Medulla oblongata (tissue), 1 donor: ENCODE data around the gene FBXL14.
A peak's percentile ranks its signal among the peaks of the same experiment; 100 is the strongest.

ENCODE experiments used
- DNase-seq: peaks from one replicate; pipeline ENCODE4 v3.0.0-alpha.2; 2015; ENCODE audit errors: extremely low spot score

FBXL14 gene, protein sequence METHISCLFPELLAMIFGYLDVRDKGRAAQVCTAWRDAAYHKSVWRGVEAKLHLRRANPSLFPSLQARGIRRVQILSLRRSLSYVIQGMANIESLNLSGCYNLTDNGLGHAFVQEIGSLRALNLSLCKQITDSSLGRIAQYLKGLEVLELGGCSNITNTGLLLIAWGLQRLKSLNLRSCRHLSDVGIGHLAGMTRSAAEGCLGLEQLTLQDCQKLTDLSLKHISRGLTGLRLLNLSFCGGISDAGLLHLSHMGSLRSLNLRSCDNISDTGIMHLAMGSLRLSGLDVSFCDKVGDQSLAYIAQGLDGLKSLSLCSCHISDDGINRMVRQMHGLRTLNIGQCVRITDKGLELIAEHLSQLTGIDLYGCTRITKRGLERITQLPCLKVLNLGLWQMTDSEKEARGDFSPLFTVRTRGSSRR

DNA sequence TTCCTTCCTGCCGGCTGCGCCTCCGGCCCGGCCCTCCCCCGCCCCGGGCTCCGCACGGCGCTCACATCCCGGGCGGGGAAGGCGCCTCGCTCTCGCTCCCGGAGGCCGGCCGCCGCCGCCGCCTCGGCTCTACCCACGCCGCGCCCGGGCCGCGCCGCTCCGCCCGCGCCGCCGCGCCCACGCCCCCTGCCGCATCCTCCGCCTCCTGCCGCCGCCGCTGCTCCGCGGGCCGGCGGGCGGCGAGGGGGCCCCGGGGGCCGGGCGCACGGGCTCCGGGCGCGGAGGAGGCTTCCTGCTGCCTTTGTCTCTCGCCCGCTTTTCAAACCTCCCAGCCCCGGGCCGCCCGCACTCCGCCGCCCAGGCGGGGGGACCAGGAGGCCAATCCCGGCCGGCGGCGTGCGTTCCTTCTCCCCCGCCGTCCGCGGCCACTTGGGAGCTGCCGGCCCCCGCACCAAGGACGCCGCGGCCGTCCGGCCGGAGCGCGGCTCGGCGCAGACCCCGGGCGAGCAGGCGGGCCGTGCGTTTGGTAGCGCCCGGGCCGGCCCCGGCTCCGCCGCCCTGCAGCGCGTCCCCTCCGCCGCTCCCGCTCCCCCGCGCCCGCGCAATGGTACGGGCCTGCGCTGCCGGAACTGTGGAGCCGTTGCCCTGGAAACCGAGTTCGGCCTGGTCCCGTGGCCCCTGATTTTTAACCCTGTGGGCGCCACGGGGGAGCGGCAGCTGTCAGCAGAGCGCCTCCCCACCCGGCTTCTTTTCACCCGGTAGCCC is at the start of gene FBXL14:
FBXL14 (minus strand) TSS at position 321 of the 765 bp plus-strand sequence. CDS start 515 bp downstream, outside the sequence.
- DNase-seq, result peak; percentile 93

DNA sequence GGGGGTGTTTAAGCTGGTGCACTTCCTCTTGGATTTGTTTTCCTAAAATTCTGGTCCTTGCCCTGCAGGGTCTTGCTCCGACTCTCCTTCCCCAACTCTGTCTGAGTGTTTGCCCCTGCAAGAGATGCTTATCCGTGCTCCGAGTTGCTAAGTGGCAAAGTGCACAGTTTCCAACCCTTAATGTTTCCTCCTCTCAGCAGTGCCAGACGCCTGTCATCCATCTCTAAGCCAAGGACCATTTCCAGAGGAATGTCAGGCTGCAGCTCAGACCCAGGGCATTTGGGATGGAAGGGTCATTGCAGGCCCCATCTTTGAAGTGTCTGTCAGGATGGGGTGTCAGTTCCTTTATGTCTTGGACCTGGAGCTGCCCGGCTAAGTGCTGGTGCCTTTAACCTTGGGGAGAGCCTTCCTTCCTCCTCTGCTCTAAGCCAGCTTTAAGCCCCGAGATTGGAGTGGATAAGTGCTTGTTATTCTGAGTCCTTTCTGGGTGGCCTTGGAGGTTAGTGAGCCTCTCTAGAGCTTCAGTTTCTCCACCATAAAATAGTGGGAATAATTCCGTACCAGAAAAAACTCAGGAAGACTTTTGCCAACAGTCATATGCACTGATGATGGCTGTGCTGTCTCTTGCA is 49.6 kb upstream of the FBXL14 start:
- no peak for DNase-seq

DNA sequence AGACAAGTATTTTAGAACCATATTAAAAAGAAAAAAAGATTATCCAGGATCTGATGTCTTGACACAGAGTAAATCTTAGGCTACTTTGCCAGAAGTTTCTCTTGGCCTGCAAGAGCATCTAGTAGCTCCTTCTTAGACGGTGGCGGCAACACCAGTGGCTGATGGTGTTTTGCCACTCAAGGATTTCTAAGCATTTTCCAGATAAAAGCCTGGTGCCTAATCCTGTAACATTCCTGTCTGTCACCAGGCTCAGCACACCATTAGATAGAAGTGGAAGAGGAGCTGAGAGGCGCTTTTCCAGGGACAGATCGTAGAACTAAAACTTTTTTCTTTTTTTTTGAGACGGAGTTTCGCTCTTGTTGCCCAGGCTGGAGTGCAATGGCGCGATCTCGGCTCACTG is 48.7 kb upstream of the FBXL14 start:
- no peak for DNase-seq

DNA sequence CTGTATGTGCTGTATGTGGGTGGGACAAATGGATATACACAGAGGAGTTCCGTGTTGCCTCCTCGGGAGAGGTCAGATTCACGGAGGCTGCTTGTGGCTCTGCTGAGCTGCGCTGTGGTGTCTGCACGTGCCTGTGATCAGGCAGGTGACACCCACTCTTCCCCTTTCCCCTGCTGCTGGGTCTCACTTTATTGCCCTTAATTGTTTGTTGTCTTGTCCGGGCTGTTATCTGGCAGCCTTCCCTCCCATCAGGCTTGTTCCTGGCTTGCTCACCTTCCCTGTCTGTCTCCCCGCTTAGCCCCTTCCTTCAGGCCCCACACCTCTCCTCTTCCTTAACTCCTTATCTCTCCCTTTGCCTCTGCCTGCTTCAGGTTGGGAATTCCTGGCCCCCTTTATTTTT is 48.1 kb upstream of the FBXL14 start:
- DNase-seq, result no peak

DNA sequence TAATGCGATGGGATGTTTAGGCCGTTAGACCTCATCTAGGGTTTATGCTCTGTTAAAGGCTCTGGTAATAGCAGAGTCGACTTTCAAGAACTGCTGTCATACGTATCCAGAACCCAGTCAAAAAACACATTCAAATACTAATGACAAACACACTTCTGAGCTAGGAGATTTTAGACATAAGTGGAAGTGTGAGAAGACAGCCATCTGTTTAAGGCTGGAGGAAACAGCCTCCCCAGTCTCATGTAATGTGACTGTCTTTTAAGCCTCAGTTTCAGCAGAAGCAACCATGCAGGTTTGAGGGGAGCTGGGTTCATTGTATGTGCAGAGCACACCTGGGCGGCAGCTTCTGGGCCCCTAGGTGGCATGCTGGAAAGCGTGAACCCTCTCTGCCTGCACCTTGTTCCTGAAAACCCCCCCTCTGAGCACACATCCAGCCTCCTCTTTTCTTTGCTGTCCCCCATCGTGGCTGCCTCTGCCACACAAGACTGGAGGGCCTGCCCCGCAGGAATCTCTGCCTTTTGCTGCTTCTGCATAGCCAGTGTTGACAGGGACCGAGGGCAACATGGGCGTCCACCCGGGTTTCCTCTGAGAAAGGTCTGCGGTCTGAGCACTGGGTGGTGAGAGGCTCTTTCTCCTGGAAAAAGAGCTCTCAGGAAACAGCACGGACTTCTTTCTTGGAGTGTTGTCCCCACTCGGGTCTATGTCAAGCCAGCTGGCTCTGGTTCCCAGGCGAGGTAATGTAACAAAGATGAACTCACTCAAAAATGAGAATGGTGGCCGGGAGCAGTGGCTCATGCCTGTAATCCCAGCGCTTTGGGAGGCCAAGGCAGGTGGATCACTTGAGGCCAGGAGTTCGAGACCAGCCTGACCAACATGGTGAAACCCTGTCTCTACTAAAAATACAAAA is 46.2 kb upstream of the FBXL14 start:
- DNase-seq, result no peak

DNA sequence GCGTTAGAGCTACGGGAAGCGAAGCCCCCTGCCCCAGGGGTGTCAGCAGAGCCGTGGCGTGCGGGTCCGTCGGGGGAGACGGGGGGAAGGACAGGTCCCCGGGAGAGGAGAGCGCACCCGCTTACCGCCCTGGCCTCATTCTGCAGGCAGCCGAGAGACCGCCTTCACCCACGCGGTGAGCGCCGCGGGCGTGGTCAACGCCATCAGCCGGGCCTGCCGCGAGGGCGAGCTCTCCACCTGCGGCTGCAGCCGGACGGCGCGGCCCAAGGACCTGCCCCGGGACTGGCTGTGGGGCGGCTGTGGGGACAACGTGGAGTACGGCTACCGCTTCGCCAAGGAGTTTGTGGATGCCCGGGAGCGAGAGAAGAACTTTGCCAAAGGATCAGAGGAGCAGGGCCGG is 45.2 kb upstream of the FBXL14 start:
- DNase-seq, result no peak

DNA sequence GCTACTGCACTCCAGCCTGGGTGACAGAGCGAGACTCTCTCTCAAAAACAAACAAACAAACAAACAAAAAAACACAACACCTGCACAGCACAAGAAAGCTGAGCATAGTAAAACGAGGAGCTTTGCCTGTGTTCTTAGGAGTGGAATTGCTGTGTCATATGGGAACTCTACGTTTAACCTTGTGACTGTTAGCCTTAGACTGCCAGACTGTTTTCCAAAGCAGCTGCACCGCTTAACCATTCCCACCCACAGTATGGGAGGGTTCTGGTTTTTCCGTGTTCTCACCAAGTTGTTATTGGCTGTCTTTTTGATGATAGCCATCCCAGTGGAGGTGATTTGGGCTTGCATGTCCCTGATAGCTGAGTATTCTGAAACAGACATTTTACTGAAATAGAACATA is 43.8 kb upstream of the FBXL14 start:
- DNase-seq, result no peak

DNA sequence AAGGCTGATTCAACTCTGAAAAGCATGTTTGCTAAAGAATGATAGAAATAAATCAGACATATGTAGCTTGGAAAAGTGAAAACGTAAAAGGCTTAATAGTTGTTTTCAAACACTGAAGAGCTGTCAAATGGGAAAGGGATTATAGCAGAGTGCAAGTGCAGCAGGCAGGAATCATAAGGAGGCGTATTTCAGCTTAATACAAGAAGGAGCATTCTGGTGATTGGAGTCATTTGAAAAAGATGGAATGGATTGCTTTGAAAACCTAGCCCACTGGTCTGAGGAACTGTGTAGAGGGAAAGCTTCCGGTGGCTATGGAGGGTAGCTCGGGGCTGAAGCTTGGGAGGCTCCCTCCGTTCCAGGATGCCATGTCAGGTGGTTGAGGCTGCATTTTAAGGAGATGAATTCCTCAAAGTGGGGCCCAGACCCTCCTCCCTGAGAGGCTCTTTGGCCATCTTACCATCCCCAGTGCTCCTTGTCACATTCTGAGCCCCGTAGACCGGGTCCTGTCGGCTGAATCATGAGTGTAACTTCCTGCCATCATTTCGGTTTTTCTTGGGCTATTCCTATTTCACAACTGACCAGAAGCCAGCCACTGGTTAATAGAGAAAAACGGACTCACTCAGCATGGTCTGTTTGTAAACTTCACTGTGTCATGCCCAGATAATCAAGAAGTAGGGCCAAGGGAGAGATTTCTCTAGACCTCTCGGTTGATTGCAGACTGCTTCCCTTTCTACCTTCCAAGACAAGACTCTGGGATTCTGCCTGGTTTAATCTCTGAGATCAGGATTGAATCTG is 41.1 kb upstream of the FBXL14 start:
- no peak for DNase-seq

DNA sequence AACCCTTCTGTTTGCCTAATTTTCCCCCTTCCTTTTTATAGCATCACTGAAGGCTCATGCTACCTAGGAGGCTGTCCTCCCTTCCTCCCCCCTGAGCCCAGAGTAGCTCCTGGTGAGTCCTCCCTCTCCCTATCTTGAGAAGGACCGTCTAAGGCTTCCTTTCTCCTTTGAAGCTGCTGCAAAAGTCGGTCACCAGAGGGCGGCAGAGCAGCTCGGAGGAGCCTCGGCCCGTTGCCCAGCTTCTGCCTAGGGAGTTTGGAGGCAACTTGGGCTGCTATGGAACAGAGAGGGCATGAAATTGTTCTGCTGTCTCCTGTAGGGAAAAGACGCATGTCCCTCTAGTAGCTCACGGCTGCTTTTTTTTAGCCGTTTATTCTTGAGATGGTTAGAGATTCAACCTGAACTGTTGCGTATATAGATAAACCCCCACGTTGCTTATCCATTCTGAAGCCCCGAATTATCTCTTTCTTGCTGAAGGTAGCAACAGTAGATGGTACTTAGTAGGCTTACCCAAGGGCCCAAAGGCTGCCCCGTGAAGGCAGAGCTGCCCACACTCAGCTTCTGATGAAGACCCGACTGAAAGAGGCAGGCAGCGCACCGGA is 40.3 kb upstream of the FBXL14 start:
- DNase-seq, result peak; percentile 91

DNA sequence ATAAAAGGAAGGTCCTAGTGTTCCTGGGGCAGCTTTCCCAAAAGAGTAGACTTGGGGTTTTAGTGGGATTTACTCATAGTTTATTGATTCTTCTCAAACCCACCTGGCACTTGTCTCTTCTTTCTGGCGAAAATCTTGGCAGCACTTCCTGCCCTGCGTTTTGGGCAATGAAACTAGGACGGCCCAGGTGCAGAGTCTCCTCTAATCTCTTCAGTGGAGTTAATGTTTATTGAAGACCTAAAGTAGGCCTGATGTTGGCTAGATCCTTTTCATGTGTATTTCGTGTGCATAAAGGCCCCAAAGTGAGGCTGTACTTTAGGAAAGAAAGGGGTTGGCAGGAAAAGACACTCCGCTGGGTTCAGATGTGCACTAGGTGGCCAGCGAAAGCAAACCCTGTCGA is 39.8 kb upstream of the FBXL14 start:
- no peak for DNase-seq

DNA sequence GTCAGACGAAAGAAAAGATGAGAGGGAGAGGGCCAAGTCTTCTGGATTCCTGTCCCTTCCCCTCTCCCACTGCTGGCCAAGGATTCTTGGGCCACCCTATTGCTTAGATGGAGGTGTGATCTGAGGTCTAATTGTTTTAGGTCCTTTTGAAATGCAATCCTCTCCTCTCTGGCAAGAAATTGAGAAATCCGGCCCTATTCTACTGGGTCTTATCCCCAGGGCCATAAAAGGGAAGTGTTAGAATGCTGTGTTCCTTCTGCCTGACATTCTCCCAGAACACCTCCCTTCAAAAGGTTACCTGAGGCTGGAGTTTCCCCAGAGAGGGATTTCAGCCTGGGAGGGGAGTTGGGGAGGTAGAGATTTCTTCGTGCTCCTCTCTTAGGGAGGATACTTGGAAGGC is 39.1 kb upstream of the FBXL14 start:
- DNase-seq, result no peak

DNA sequence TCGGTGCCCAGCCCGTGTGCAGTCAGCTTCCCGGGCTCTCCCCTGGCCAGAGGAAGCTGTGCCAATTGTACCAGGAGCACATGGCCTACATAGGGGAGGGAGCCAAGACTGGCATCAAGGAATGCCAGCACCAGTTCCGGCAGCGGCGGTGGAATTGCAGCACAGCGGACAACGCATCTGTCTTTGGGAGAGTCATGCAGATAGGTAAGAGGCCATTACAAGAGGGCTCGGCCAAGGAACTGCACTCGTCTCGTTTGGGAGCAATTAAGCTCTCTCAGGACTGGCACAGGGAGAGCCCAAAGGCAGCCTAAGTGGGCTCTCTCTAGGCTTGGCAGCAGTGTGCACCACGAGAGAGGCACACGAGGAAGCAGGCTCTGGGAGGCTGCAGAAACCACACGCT is 38.3 kb upstream of the FBXL14 start:
- peak; percentile 41 for DNase-seq

DNA sequence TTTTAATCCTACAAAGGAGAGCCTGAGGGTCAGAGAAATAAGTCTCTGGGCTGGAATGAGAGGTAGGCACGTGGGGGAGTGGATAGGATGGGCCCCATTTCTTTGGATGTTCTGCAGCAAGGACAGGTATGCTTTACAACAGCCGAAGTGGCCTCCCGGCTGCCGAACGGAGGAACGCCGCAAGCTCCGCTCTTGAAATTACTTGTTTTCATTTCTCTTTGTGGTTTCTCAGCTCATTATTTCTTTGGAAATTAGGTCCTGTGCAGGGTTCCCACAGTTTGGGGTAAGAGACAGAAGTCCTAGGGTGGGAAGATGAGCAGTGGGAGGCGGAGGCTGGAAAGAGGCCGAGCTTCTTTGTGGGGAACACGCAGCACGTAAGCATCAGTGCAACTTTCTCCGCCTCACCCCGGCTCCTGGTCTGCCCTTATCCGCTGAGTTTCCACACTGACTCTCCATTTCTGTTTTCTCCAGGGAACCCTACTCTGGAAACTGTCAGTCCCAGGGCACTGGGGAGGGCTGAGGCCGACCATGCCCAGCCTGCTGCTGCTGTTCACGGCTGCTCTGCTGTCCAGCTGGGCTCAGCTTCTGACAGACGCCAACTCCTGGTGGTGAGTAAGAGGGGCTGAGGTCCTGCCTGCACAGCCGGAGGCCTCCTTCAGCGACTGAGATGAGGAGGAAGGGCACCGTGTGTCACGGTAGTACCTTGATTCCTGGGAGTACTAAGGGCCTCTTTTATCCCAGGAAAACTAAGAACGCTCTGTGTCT is 36.6 kb upstream of the FBXL14 start:
- DNase-seq, result no peak

DNA sequence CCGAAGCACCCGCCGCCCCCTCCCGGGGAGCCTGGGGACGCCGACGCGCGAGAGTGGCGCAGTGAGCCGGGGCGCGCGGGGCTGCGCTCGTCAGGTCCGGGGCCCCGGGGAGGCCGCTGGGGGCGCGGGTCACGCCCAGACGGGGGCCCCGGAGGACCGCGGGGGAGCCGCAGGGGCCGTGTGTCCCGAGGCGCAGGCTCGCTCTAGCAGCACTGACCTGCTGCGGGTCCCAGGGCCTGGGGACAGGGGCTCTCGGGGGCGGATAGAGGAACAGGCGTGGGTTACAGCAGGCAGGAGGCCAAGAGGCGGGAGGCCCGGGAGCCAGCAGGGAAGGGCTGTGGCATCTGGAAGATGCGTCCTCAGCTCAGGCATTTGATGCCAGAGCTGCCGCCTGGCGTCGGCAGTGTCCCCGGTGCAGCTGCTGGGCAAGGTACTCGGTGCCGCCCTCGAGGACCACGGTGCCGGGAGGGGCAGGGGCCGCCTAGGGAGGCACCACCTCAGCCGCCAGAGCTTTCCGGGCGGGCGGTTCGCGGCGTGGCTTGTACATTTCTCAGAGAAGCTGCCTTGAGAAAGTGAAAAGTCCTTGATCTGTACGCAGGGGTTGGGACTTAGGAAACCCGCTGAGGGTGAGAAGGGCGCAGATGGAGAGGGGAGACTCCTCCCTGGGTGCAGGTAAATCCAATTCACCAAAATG is 35.9 kb upstream of the FBXL14 start:
- peak; percentile 46 for DNase-seq

DNA sequence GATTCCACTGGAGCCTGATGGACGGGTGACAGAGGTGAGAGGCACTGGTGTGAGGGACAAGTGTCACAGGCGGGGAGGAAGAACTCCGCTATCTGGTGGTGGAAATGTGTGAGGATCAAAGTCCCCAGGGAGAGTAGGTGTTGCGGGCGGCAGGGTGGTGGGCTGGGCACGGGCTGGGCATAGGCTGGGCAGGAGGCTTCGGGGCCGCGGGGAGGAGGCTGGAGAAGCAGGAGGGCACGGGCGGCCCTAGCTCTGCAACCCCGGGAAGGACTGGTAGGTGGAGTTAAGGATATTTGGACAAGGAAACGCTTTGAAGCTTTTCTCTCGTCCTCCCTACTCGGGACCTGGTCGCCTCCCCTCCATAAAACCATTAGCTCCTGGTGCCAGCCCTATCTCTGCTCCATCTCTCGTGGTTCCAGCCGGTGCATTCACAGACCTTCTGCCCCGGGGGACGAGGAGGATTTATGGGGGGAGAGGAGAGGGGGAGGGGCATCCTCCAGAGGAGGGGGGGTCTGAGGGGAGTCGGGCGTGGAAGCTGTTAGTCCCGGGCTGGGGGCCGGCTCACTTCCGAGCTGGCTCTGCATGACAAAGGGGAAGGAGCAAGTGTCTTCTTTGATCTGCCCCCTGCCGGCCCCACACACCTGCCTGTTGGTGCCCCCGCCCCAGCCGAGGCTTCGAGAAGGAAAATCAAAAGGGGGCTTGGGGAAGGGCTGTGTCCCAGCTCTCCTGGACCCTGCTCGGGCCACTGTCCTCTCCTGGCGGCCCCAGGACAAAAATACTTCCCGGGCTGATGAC is 35.2 kb upstream of the FBXL14 start:
- DNase-seq, result no peak

DNA sequence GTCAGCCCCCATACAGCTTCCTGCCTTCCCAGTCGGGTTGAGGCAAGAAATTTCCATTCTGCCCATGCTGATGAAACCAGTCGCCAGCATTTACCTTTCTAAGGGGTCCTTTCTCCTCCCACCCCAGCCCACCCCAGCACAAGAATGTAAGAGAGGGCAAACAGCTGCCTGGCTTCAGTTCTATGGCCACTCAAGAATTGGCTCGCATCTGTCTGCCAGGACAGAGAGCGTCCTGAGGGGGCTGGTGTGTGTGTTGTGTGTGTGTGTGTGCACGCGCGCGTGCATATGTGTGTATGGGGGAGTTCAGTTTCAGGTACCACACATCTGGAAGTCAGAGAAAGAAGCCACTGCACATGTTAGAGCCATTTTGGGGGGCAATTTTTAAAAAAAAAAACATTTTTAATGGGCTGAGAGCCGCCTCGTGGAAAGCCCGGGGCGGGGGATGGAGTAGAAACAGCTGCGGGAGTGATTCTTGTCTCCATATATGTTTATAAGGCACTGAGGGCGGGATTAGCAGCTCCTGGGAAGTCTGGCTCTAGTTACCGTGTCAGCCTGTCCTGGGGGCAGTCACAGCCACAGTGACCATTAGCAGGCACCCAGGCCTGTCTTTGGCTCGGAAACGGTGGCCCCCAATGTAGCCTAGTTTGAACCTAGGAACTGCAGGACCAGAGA is 34.4 kb upstream of the FBXL14 start, which contains the start of gene WNT5B:
WNT5B (plus strand) TSS at position 566 of the 672 bp plus-strand sequence. CDS start 2,124 bp downstream, outside the sequence.
- no peak for DNase-seq

DNA sequence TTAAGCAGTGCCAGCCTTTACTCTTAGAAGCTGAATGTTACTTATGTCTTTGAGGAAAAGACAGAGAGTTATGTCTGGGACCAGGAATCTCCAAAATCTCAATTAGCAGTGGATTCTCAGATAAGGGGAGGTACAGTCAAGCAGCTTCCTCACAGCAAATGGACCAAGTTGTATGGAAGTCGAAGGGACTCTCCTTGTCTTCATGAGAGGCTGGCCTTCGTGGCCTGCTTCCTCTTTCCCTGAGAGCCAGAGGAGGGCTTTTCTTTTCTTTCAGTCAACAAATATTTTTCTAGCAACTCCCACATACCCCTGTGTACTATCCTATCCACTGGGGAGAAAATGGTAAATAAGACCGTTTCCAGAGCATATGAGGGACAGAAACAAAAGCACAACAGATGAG is 28.0 kb upstream of the FBXL14 start:
- DNase-seq, result no peak
